ENCODE results near the gene CLIC3.

The CLIC3 gene

DNA sequence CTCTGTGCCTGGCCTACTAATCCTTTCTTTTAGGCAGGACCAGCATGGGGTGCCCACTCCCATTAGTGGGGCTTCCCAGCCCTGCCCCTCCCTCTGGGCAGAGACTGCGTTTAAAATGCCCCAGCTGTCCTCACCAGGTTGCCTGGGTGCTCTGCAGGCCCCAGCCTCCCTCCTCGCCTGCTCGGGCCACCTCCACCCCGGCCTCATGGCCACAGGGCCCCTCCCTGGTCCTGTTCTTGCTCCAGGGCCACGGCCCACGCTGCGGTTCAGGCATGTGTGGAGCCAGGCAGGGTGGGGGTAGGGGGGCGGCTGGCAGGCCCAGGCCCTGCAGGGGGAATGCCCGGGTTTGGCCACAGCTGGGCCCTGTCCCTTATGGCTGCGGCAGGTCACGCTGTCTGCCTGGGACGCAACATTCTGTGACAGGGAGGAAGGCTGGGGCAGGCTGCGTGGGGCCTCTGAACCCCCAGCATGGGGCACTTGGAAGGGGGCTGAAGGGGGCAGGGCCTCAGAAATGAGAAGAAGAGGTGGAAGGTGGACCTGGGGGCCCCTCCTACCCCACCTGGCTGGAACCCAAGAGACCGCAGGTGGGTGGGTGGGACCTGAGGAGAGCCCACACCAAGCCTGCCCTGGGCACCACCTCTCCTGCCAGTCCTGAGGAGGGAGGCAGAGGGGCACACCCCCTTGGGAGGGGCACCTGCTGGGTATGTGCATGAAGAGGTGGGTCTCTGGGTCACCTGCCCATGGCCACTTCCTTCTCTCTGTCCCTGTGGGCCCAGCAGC is 44.6 kb downstream of the CLIC3 start, which contains the start of gene LCN12:
LCN12 (plus strand) TSS at position 733 of the 780 bp plus-strand sequence. CDS start 55 bp downstream, outside the sequence.
- DNase-seq (ENCODE audit: low read depth): no peak

DNA sequence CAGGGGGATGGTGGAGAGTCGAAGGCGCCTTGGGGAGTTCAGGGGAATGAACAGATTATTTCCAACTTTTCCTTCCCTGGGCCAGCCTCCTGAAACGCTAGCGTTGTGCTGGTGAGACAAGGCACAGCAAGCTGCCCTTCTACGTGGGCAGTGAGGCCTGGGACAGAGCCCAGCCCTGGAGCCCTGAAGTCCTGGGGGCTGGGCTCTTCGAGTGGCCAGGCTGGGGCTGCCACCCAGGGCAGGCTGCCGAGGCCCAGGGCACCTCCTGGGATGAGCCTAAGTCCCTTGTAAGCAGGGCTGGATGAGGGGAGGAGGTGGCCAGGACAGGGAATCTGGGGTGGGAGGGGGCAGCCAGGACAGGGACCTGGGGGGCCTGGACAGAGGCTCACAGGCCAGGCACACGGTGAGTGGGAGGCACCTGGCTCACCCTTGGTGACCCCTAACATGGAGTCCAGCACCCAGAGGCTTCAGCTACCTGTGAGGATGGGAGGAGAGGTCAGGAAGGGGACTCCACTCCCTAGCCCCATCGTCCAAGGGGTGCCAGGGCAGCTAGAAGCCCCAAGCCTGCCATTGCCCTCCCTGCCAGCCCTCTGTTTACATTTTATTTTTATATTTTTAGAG is 45.6 kb downstream of the CLIC3 start:
- DNase-seq (ENCODE audit: low read depth): no peak

DNA sequence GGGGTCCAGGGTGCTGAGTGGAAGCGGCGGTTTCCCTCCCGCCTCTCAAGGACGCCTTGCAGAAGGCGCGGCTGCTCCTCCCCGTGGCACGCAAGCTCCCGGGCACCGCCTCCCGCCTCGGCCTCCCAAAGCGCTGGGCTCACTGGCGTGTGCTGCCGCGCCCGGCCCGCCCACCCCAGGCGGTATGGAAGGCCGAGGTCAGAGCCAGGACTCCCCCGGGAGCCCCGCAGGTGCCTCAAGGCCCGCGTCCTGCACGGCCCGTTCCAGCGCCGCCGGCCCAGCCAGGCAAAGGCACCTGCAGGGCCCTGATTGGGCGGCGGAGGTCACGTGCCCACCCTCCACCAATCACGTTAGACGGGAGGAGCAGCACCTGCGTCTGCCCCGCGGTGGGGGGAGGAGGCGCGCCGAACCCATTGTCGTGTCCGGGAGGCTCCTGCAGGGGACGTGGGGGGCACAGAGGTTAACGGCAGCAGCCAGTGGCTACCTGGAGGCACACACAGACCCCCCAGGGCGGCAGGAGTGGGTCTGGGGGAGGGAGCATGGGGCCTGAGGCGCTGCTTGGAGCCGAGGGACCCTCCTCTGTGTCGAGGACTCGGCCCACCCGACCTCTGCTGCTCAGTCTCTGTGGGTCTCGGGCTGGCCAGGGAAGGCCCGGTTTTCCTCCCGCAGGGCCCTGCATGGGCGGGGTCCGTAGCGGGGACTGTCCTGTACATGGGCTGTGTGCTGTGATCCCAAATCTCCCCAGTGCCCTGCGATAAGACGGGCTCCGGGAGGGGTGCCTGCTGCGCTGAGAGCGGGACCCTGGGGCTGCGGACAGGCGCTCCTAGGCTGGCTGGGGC is 46.3 kb downstream of the CLIC3 start:
- DNase-seq (ENCODE audit: low read depth): peak; percentile 95

DNA sequence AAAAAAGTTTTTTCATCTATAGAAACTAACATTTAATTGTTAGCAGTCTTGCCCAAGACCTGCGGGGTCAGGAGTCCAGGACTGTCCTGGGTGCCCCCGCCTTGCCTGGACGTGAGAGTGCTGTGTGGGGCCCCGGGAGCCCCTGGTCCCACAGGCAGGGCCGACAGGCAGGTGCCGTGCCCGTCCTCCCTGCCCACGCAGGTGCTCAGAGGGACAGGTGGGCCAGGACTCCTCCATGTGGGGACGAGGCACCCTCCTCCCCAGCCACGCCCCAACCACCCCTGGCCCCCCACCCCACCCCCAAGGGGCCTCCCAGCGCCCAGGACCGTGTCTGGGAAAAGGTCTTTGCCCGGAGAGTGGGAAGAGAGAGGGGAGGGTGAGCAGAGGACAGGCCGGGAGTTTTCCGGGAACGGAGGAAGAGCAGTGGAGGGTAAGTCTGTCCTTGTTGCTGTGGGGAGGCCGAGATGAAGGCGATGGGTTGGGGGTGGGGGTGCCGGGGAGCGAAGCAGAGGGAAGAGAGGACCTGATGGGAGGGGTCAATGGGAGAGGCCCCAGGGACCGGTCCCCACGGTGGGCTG is 47.0 kb downstream of the CLIC3 start:
- DNase-seq (ENCODE audit: low read depth): no peak

DNA sequence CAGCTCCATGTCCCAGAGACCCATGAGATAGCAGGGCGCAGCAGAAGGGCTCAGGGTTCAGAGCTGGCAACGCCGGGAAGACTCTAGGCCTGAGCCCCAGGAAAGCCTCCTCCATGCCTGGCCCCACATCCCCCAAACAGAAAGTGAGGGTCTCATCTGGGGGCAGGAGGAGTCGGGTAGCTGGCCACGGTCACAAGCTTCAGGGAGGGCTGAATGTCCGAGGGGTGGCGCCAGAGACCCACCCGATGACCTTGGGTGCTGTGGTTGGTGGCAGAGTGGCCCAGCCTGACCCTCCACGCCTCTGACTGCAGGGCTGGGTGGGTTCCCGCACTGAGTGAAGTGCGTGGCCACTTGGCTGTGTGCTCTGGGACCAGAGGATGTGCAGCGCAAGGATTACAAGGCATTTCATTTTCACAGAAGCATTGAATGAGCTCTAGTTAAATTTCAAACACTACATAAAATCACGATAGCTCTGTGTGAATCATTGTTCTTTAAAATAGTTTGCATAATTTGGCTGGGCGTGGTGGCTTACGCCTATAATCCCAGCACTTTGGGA is 48.3 kb downstream of the CLIC3 start:
- DNase-seq (ENCODE audit: low read depth): no peak

DNA sequence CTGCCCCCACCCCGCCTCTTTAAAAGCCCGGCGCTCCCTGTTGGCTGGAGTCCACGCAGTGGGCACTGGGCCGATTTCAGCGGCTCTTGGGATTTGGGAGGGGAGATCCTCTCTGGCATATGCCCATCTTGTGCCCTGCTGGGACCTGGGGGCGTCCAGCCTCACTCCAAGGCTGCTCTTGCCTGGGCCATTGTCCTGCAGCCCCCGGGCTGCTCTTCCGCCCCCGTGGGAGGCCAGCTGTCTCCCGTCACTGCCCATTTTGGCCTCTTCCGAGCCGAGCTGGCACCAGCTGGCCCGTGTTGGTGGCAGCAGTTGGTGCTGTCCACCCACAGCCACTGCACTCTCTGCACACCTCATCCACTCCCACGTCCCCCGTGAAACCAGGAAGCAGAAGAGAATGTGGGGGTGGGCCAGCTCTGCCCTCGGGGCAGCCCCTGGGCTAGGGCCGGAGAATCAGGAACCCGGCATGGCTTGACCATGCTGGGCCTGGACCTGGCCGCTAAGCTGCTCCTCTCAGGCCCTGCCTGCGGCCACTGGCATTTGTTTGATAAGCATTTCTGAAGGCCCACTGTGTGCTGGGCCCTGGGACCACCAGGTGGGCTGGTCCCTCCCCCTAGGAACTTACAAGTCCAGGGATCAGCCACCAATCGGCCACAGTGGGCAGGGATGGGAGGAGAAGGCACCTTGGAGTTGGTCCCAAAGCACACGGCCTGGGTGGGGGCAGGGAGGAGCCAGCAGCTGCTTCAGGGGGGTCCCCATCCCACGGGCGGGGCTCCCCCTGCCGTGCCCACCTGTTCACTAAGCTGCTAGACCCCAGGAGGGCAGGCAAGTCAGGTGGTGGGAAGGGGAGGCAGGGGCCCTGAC is 49.1 kb downstream of the CLIC3 start:
- DNase-seq (ENCODE audit: low read depth): no peak

DNA sequence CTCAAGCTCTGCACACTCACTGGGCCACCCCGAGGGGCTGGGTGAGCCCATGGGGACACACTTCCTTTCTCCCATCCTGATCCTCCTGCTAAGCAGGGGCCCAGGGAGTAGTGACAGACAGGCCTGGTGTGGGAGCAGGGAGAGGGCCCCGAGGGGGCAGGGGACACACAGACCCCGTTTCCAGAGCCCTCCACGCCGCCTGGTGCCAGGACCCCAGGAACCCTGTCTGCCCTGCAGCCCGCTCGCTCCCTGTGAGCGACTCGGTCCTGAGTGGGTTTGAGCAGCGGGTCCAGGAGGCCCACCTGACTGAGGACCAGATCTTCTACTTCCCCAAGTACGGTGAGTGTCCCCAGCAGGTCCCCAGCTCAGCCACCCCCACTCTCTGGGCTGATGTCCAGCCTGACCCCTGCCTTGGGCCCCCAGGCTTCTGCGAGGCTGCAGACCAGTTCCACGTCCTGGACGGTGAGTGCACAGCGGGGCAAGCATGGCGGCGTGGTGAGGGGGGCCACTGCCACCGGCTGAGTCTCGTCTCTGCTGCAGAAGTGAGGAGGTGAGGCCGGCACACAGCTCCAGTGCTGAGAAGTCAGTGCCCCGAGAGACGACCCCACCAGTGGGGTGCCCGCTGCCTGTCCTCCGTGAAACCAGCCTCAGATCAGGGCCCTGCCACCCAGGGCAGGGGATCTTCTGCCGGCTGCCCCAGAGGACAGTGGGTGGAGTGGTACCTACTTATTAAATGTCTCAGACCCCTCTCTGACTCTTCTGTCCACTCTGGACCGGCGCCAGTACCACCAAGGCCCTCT is 49.9 kb downstream of the CLIC3 start:
- DNase-seq (ENCODE audit: low read depth): no peak

DNA sequence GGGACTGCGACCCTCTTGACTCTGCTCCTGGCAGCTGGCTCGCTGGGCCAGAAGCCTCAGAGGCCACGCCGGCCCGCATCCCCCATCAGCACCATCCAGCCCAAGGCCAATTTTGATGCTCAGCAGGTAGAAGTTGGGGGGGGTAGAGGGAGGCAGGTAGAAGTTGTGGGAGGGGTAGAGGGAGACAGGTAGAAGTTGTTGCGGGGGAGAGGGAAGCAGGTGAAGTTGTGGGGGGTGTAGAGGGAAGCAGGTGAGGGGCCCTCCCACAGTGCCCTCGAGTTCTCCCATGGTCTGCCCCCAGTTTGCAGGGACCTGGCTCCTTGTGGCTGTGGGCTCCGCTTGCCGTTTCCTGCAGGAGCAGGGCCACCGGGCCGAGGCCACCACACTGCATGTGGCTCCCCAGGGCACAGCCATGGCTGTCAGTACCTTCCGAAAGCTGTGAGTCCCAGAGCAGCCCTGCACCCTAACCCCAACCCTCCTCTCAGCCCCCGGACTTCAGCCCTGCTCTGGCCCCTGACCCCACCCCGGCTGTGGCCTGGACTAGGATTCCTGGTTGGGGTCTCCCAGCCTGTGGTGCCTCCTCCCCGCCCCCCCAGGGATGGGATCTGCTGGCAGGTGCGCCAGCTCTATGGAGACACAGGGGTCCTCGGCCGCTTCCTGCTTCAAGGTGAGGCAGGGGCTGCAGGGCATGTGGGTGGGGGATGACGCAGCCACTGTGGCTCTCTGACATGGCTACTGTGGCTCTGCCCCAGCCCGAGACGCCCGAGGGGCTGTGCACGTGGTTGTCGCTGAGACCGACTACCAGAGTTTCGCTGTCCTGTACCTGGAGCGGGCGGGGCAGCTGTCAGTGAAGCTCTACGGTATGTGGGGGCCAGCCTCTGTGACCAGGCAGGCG is 50.8 kb downstream of the CLIC3 start:
- DNase-seq (ENCODE audit: low read depth): no peak
